Neural cell (in vitro differentiated cells): Measurements from ENCODE around the gene ATF7. TPM values are rescaled to one million over a fixed set of nuclear protein-coding genes. Genes with fewer than 3 reads are reported as not detected.
"Not testable (repeated sequence)": the region's sequence is repeated elsewhere in the genome, so short reads cannot be mapped to it uniquely, and the experiment has no call there.

Experiments used
- H2AFZ ChIP-seq: fragments of 200-600, 300-800 bp; sonication (generic), shearing (Covaris generic); 2 replicates; pipeline ENCODE4 v1.6.0; 2014; ENCODE audit warnings: low read depth, mild to moderate bottlenecking, antibody characterized with exemption, low read length, moderate library complexity
- H3F3A ChIP-seq: fragments of 200-600 bp; shearing (Covaris generic); 2 replicates; pipeline ENCODE4 v1.6.1; 2016; ENCODE audit warnings: mild to moderate bottlenecking, moderate library complexity, mixed read lengths, antibody characterized with exemption, low read length; ENCODE audit not compliant: insufficient read depth, poor library complexity, severe bottlenecking
- H3K27ac ChIP-seq: fragments of 200-600, 300-800 bp; sonication (generic), shearing (Covaris generic); 2 replicates; pipeline ENCODE4 v1.5.1; 2014; ENCODE audit warnings: mild to moderate bottlenecking, low read length, moderate library complexity
- H3K27me3 ChIP-seq: fragments of 300-800, 200-600 bp; sonication (generic), shearing (Covaris generic); 2 replicates; pipeline ENCODE4 v1.6.0; 2014; ENCODE audit warnings: mild to moderate bottlenecking, low read depth, low read length, moderate library complexity; ENCODE audit not compliant: insufficient read depth
- H3K36me3 ChIP-seq: fragments of 300-800, 200-600 bp; sonication (generic), shearing (Covaris generic); 2 replicates; pipeline ENCODE4 v1.5.1; 2014; ENCODE audit warnings: mild to moderate bottlenecking, antibody characterized with exemption, low read length, moderate library complexity; ENCODE audit not compliant: insufficient read depth
- H3K4me2 ChIP-seq: fragments of 300-800, 200-600 bp; sonication (generic), shearing (Covaris generic); 2 replicates; pipeline ENCODE4 v1.6.0; 2014; ENCODE audit warnings: mild to moderate bottlenecking, low read length
- H3K4me3 ChIP-seq: fragments of 300-800, 200-600 bp; sonication (generic), shearing (Covaris generic); 2 replicates; pipeline ENCODE4 v1.5.1; 2014; ENCODE audit warnings: mild to moderate bottlenecking, low read length, moderate library complexity
- H3K79me2 ChIP-seq: fragments of 200-600 bp; shearing (Covaris generic); replicated peaks from 2 replicates; pipeline ENCODE4 v1.6.0; 2014; ENCODE audit warnings: mild to moderate bottlenecking, low read length, moderate library complexity; ENCODE audit not compliant: insufficient read depth
- H3K9ac ChIP-seq: fragments of 300-800, 200-600 bp; sonication (generic), shearing (Covaris generic); 2 replicates; pipeline ENCODE4 v1.6.1; 2016; ENCODE audit warnings: mild to moderate bottlenecking, low read length, mixed read lengths
- H3K9me2 ChIP-seq: fragments of 200-600 bp; shearing (Covaris generic); 2 replicates; pipeline ENCODE4 v1.6.1; 2016; ENCODE audit warnings: mild to moderate bottlenecking, low read length, mixed read lengths; ENCODE audit not compliant: insufficient read depth
- H3K9me3 ChIP-seq: fragments of 200-600, 300-800 bp; sonication (generic), shearing (Covaris generic); 2 replicates; pipeline ENCODE4 v1.6.1; 2016; ENCODE audit warnings: mild to moderate bottlenecking, mixed run types, low read length, moderate library complexity, mixed read lengths
- H4K20me1 ChIP-seq: fragments of 200-600 bp; shearing (Covaris generic); 2 replicates; pipeline ENCODE4 v1.6.1; 2016; ENCODE audit warnings: mild to moderate bottlenecking, mixed run types; ENCODE audit not compliant: insufficient read depth
- CTCF ChIP-seq: fragments of 450-650 bp; IDR thresholded peaks from 2 replicates; pipeline ENCODE4 v1.5.1; 2014; ENCODE audit warnings: antibody characterized with exemption, mild to moderate bottlenecking, moderate library complexity; ENCODE audit not compliant: poor library complexity, severe bottlenecking
- EP300 ChIP-seq: fragments of 450-650 bp; conservative IDR thresholded peaks from 2 replicates; pipeline ENCODE4 v1.6.1; 2014; ENCODE audit warnings: antibody characterized with exemption, mild to moderate bottlenecking, moderate library complexity; ENCODE audit not compliant: poor library complexity, severe bottlenecking
- EZH2 ChIP-seq: fragments of 200-600, 300-800 bp; shearing (Covaris generic), sonication (generic); IDR thresholded peaks from 2 replicates; pipeline ENCODE4 v1.6.1; 2014; ENCODE audit warnings: antibody characterized with exemption, low read length, borderline replicate concordance, mild to moderate bottlenecking; ENCODE audit not compliant: insufficient read depth, poor library complexity, severe bottlenecking
- MXI1 ChIP-seq: fragments of 450-650 bp; conservative IDR thresholded peaks from 2 replicates; pipeline ENCODE4 v1.6.1; 2014; ENCODE audit warnings: antibody characterized with exemption, mild to moderate bottlenecking; ENCODE audit not compliant: poor library complexity, severe bottlenecking
- POLR2AphosphoS5 ChIP-seq: IDR thresholded peaks from 2 replicates; pipeline ENCODE4 v1.6.1; 2012
- RAD21 ChIP-seq: fragments of 450-650 bp; conservative IDR thresholded peaks from 2 replicates; pipeline ENCODE4 v1.6.1; 2014; ENCODE audit warnings: antibody characterized with exemption, mild to moderate bottlenecking, moderate library complexity
- REST ChIP-seq: IDR thresholded peaks from 2 replicates; pipeline ENCODE4 v1.6.1; 2012; ENCODE audit warnings: borderline replicate concordance
- SMC3 ChIP-seq: fragments of 450-650 bp; conservative IDR thresholded peaks from 2 replicates; pipeline ENCODE4 v1.6.1; 2014; ENCODE audit warnings: antibody characterized with exemption, mild to moderate bottlenecking, moderate library complexity; ENCODE audit not compliant: poor library complexity
- TAF1 ChIP-seq: IDR thresholded peaks from 2 replicates; pipeline ENCODE4 v1.6.1; 2012; ENCODE audit warnings: low read depth
- polyA plus RNA-seq: library from polyadenylated mRNA; depleted of rRNA; stranded (reverse); fragments of >200 nt; gene quantifications from 2 replicates; pipeline ENCODE4 v1.2.3, GENCODE V29; 2014

The ATF7 gene
- polyA plus RNA-seq, 1 donor from 2014 or later: 6.3 TPM

DNA sequence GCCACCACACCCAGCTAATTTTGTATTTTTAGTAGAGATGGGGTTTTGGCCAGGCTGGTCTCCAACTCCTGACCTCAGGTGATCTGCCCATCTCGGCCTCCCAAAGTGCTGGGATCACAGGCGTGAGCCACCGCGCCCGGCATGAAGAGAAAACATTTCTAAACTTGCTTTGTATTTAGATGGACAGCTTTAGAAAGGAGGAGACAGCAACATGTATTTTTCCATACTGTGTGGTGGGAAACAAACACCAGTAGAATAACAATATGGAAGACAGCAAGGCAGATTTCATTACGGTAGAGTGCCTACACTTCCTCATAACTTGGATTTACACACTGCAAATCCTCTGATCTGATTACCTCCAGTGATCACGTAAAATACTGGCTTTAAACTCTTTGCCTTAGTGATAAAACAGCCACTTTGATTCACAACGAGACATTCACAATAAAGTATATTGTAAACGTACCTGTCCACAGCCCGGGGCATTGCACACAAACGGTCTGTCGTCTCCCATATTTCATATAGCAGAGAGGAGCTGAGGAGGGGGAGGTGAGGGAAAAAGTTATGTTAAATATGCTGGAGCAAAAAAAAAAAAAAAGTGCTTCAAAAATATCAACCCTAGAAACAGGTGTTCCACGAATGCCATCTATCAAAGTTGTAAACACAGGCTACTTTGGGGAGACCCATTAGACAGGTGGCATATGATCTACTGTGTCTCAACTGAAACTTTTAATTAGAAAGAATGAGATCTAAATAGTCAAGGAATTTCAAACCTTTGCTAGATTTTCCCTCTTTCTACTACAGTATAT, 25.5 kb downstream of the ATF7 start:
- Histone ChIP-seq H3K36me3 (no peaks in the 10 kb centered on the region), H3K27me3 (no peaks in the 10 kb centered on the region), H3K4me2 (no peak overlapping the region), H3K9me3 (no peaks in the 10 kb centered on the region), H3K79me2 (peaks cover 29% of the 10 kb centered on the region), H4K20me1 (no peaks in the 10 kb centered on the region), H3K27ac (no peak overlapping the region), H3K9ac (no peak overlapping the region), H3K9me2 (no peaks in the 10 kb centered on the region), H2AFZ (no peak overlapping the region), H3K4me3 (no peak overlapping the region), H3F3A (no peaks in the 10 kb centered on the region)
- TF ChIP-seq POLR2AphosphoS5 (no peak), EZH2 (no peak), MXI1 (no peak), REST (no peak), RAD21 (no peak), SMC3 (no peak), CTCF (no peak), TAF1 (no peak), EP300 (no peak)

DNA sequence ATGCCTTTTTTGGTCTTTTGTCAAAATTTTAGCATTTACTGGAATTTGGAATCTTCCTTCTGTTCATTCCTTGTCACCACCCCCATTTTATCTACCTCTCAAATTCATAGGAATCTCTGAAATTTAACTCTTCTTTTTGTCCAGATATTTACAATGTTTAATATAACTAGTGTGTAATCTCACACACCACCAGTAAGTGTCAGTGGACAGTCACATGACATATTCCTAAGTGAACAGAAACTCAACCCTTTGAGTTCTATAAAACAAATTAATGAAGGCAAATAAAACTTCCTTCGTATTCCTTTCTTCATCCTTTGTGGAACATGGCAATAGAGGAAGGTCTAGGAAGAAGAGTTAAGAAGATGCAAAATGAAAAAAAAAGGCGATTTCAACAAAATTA, 26.6 kb downstream of the ATF7 start:
- Histone ChIP-seq H3K27ac (no peak overlapping the region), H3K27me3 (no peaks in the 10 kb centered on the region), H2AFZ (no peak overlapping the region), H3K79me2 (peaks cover 29% of the 10 kb centered on the region), H4K20me1 (no peaks in the 10 kb centered on the region), H3K4me2 (no peak overlapping the region), H3K36me3 (no peaks in the 10 kb centered on the region), H3K9me2 (no peaks in the 10 kb centered on the region), H3K9me3 (no peaks in the 10 kb centered on the region), H3F3A (no peaks in the 10 kb centered on the region), H3K9ac (no peak overlapping the region), H3K4me3 (no peak overlapping the region)
- TF ChIP-seq POLR2AphosphoS5 (no peak), CTCF (no peak), MXI1 (no peak), SMC3 (no peak), TAF1 (no peak), EP300 (no peak), REST (no peak), RAD21 (no peak), EZH2 (no peak)

- H3K4me3 ChIP-seq, H3K27ac ChIP-seq, H3F3A ChIP-seq, H3K36me3 ChIP-seq, H3K9me2 ChIP-seq, H3K4me2 ChIP-seq, H3K9me3 ChIP-seq, H2AFZ ChIP-seq, H4K20me1 ChIP-seq, H3K27me3 ChIP-seq, H3K9ac ChIP-seq: not testable (repeated sequence)
- H3K79me2 ChIP-seq: peaks cover 33% of the 10 kb centered on the region
These were observed 27.2 kb downstream of the ATF7 start for GRCh38 chr12:53598971-53599370.
